A673 (cell line): ENCODE results near the gene HK2.

ENCODE experiments used
- EZH2 ChIP-seq: fragments of 200-600 bp; sonication (generic); IDR thresholded peaks from 2 replicates; pipeline ENCODE4 v1.6.1; 2017; ENCODE audit warnings: borderline replicate concordance, low read depth, mild to moderate bottlenecking, mixed read lengths, antibody characterized with exemption, low read length; ENCODE audit not compliant: poor library complexity, severe bottlenecking
- TF ChIP-seq, protein P1 (sequence below): fragments of 300-800, 200-600 bp; sonication (generic); conservative IDR thresholded peaks from 2 replicates; pipeline ENCODE4 v1.5.1; 2017; ENCODE audit warnings: low read depth, mild to moderate bottlenecking, antibody characterized with exemption, low read length, moderate library complexity, mixed read lengths

DNA sequence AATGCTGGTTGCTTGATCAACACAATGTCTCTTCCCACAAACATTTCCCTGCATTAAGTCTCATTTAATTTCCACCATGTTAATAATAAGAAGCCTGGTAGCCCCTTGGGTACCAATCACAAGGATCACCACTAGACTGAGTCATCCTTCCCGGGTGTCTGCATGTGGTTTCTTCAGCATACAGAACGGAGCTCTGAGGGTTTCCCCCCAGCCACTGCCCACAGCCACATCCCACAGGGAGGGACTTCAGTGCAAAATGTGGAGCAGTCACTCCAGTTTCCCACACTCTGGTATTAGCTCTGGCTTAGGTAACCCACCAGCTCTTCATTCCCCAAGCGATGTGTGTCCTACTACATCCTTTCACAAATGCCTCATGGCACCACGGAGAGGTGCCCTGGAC, 81.8 kb downstream of the HK2 start:
- TF ChIP-seq, protein P1, sequence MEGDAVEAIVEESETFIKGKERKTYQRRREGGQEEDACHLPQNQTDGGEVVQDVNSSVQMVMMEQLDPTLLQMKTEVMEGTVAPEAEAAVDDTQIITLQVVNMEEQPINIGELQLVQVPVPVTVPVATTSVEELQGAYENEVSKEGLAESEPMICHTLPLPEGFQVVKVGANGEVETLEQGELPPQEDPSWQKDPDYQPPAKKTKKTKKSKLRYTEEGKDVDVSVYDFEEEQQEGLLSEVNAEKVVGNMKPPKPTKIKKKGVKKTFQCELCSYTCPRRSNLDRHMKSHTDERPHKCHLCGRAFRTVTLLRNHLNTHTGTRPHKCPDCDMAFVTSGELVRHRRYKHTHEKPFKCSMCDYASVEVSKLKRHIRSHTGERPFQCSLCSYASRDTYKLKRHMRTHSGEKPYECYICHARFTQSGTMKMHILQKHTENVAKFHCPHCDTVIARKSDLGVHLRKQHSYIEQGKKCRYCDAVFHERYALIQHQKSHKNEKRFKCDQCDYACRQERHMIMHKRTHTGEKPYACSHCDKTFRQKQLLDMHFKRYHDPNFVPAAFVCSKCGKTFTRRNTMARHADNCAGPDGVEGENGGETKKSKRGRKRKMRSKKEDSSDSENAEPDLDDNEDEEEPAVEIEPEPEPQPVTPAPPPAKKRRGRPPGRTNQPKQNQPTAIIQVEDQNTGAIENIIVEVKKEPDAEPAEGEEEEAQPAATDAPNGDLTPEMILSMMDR, result no peak
- TF ChIP-seq EZH2, result no peak
